ENCODE data around the gene VPS18.

VPS18 gene

DNA sequence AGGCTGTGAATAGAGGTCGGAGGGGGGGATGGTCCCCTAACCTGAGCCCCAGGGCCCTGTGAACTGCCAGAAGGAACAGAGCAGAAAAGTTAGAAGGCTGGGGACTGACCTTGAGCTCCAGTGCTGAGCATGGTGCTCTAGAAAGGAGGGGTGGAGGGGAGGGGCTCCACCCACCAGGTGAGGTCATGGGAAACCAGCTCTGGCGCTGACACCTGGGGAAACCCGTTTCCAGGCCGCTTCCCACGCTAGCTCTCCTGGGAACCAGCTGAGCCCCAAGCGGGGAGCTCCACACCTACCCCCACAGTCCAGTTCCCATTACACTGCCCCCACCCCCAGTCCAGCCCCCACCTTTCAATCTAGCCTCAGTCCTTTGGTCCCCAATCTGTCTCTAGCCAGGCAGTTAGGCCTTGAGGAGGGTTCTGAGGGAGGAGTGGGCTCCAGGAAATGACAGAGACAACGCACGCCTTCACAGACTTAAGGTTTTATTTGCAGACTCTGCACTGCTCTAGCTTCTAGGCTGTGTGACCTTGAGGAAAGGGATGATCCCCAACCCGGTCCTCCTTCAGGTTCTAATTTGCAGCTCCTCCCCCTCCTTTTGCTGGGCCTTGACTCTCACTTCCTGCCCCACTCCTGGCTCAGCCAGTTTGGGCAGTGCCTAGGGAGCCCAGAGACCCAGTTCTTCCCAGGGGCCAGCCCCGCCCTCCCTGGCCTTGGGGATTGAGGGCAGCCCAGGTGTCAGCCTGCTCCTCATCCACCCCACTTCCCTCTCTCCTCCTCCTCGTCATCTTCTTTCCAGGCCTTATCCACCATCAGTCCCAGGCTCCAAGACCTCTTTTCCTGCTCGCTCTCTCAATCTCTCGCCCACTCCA, 22.3 kb upstream of the VPS18 start:
- WGBS, 2 experiments (ENCODE audit: insufficient coverage in 2 of 2): 78 to 83% methylated on average over 10 of the region's 13 CpGs
- H3K4me1 ChIP-seq (ENCODE audit: control insufficient read depth, insufficient read depth, low read length, poor library complexity, severe bottlenecking): peaks cover 6% of the 10 kb centered on the region
- no peak overlapping the region for H3K4me3 ChIP-seq (ENCODE audit: extremely low read depth, insufficient read depth, low read length, poor library complexity, severe bottlenecking)
- H3K36me3 ChIP-seq (ENCODE audit: control insufficient read depth, insufficient read depth, low read length): no peaks in the 10 kb centered on the region
- H3K9me3 ChIP-seq (ENCODE audit: control insufficient read depth, low read length): no peaks in the 10 kb centered on the region
- H3K27ac ChIP-seq (ENCODE audit: low read depth, low read length, severe bottlenecking): no peak overlapping the region

DNA sequence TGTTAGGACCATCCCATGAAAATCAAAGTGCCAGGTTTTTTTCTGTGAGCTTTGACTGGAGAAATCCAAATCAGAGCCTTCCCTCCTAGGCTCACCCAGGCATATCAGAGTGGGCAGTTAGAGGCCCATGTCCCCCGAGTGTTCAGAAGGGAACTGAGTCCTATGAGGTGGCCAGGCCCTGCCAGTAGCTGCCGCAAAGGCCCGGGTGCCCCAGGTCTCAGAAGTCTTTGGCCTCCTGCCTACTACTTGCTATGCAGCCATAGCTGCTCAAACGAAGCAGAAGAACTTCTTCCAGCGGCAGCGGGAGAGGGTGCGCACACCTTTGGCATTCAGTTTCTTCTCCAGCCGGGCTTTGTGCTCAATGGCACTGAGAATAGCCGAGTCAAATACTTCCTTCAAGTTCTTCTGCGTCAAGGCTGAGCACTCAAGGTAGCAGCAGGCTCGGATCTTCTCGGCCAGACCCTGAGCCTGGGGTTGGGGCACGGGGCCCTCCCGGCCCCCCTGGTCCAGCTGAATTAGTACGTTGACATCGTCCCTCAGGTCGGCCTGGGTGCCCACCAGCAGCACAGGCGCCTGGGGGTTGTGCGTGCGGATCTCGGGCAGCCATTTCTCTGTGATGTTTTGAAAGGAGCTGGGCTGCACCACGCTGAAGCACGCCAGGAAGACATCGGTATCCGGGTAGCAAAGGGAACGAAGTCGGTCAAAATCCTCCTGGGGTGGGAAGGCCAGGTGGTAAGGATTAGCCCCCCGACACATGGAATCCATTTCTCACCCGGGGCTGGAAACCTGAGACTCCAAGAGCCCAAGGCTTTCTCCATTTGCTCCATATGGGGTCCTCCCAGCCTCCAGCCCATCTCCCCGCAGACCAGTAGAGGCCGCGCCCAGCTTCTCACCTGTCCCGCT, 21.2 kb upstream of the VPS18 start:
- WGBS, 2 experiments (ENCODE audit: insufficient coverage in 2 of 2): 71 to 80% methylated on average over 32 of the region's 33 CpGs
- Histone ChIP-seq H3K27ac (ENCODE audit: low read depth, low read length, severe bottlenecking) (no peak overlapping the region), H3K9me3 (ENCODE audit: control insufficient read depth, low read length) (no peaks in the 10 kb centered on the region), H3K4me1 (ENCODE audit: control insufficient read depth, insufficient read depth, low read length, poor library complexity, severe bottlenecking) (peaks cover 6% of the 10 kb centered on the region), H3K4me3 (ENCODE audit: extremely low read depth, insufficient read depth, low read length, poor library complexity, severe bottlenecking) (peak overlapping the region; percentile 50), H3K36me3 (ENCODE audit: control insufficient read depth, insufficient read depth, low read length) (no peaks in the 10 kb centered on the region)

DNA sequence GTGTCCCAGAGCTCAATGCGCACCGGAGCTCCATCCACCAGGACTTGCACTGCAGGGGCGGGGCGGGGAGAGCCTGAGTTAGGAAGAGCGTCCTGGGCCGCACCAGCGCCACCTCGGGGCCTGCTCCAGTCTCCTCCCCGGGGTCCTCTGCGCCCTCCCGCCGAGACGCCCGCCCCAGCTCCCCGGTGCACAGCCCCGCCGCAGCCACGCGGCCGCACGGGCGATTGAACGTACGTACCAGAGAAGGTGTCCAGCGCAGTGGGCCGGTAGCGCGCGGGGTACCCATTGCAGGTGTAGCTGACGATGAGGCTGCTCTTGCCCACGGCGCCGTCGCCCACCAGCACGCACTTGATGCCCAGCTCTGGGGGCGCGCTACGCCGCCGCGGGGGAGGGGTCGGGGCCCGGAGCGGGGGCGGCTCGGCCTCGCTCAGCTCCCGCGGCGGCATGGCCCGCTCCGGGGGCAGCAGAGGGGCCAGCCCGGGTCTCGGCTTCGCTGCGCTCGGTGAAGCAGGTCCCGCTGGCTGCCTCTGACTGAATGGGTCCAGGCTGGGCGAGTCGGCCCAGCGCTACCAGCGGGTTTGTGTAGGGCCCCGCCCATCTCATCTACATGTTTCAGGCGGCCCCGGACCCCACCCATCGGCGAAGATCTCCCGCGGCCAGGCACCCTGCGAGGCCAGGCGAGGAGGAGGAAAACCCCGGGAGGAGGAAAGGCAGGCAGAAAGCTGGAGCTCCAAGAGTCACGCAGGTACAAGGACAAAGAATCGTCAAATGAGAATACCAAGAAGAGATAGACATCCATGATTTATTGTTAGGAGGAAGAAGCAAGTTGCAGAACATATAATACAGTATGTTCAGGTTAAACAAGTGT, 20.3 kb upstream of the VPS18 start, which contains the start of gene RHOV:
Gene RHOV (minus strand): TSS at position 541 of the 868 bp plus-strand sequence. CDS start 95 bp downstream, at position 446.
- WGBS, 2 experiments (ENCODE audit: insufficient coverage in 2 of 2): 1% methylated on average over 46 to 71 of the region's 74 CpGs

DNA sequence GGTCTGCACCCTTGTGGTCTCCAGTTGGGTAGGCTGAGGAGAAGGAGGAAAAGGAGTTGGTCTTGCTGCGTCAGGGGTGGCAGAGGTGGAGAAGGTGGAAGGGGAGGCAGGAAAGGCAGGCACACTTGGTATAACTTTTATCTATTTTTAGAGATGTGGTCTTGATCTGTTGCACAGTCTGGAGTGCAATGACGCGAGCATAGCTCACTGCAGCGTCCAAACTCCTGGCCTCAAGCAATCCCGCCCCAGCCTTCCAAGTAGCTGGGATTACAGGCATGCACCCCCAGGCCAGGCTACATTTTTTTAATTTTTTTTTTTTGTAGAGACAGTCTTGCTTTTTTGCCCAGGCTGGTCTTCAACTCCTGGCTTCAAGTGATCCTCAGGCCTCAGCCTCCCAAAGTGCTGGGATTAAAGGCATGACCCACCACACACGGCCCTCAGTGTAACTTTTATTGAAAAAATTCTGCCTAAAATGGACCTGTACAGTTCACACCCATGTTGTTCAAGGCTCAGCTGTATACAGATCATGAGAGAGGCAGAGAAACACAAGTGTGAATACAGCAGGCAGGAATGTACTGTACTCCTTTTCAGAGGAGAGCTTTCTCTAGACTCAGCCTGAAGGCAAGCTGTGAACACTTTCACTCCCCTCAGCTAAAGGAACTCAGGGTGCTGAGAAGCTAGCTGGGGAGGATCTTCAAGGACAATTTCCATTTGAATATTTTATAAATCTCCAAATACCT, 18.1 kb upstream of the VPS18 start:
- Histone ChIP-seq H3K9me3 (ENCODE audit: control insufficient read depth, low read length) (no peaks in the 10 kb centered on the region), H3K36me3 (ENCODE audit: control insufficient read depth, insufficient read depth, low read length) (no peaks in the 10 kb centered on the region), H3K4me1 (ENCODE audit: control insufficient read depth, insufficient read depth, low read length, poor library complexity, severe bottlenecking) (peaks cover 10% of the 10 kb centered on the region), H3K4me3 (ENCODE audit: extremely low read depth, insufficient read depth, low read length, poor library complexity, severe bottlenecking) (no peak overlapping the region), H3K27ac (ENCODE audit: low read depth, low read length, severe bottlenecking) (no peak overlapping the region)
- 93 to 97% methylated on average over 6 of the region's 6 CpGs for WGBS, 2 experiments (ENCODE audit: insufficient coverage in 2 of 2)

More for the DNA sequence above, 20.3 kb upstream of the VPS18 start, which contains the start of gene RHOV:
- Histone ChIP-seq H3K9me3 (ENCODE audit: control insufficient read depth, low read length) (no peaks in the 10 kb centered on the region), H3K36me3 (ENCODE audit: control insufficient read depth, insufficient read depth, low read length) (no peaks in the 10 kb centered on the region), H3K4me1 (ENCODE audit: control insufficient read depth, insufficient read depth, low read length, poor library complexity, severe bottlenecking) (peaks cover 10% of the 10 kb centered on the region), H3K27ac (ENCODE audit: low read depth, low read length, severe bottlenecking) (no peak within 1 kb of the TSS), H3K4me3 (ENCODE audit: extremely low read depth, insufficient read depth, low read length, poor library complexity, severe bottlenecking) (peak within 1 kb of the TSS; percentile 50)

DNA sequence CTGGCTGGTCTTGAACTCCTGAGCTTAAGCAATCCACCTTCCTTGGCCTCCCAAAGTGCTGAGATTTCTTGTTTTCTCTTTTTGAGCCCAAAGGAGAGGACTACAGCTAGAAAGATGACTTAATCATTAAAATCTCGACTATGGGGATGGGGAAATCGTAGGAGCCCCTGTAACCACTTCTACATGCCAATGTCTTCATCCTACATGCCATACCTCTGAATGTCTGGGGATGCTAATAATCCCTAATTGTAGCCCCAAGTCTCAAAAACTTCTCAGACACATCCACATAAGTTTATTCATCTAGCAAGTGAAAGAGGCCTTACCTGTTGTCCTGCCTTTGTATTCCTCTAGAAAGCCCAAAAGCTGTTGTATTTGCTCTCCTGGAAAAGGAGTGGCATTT, 16.6 kb upstream of the VPS18 start:
- peaks cover 4% of the 10 kb centered on the region for H3K4me1 ChIP-seq (ENCODE audit: control insufficient read depth, insufficient read depth, low read length, poor library complexity, severe bottlenecking)
- WGBS, 2 experiments (ENCODE audit: insufficient coverage in 2 of 2): no CpG with 5 or more reads among the region's 2 CpGs
- no peaks in the 10 kb centered on the region for H3K36me3 ChIP-seq (ENCODE audit: control insufficient read depth, insufficient read depth, low read length)
- H3K27ac ChIP-seq (ENCODE audit: low read depth, low read length, severe bottlenecking): no peak overlapping the region
- H3K4me3 ChIP-seq (ENCODE audit: extremely low read depth, insufficient read depth, low read length, poor library complexity, severe bottlenecking): no peak overlapping the region
- H3K9me3 ChIP-seq (ENCODE audit: control insufficient read depth, low read length): no peaks in the 10 kb centered on the region

DNA sequence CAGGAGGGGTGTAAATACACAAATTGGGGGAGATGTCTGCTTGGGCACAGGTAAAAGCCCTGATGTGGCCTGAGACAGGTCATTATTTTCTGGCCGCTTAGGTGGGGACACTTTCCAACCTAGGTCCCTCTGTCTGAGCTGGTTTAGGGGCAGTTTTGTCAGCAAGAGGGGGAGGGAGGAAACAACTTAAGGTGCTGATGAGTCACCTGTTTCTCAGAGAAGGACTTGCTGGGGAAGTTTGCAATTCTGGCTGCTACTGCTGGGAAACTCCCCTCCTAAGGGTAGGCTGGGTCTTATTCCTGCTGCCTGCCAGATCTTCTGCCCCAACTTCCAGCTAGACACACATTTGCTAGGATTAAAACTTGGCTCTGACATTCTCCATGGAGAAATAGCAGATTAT, 15.5 kb upstream of the VPS18 start:
- Histone ChIP-seq H3K9me3 (ENCODE audit: control insufficient read depth, low read length) (no peaks in the 10 kb centered on the region), H3K4me1 (ENCODE audit: control insufficient read depth, insufficient read depth, low read length, poor library complexity, severe bottlenecking) (peaks cover 4% of the 10 kb centered on the region), H3K4me3 (ENCODE audit: extremely low read depth, insufficient read depth, low read length, poor library complexity, severe bottlenecking) (no peak overlapping the region), H3K27ac (ENCODE audit: low read depth, low read length, severe bottlenecking) (no peak overlapping the region), H3K36me3 (ENCODE audit: control insufficient read depth, insufficient read depth, low read length) (no peaks in the 10 kb centered on the region)
- 82% methylated on average over 1 of the region's 1 CpG; no CpG with 5 or more reads in 1 of the 2 experiments for WGBS, 2 experiments (ENCODE audit: insufficient coverage in 2 of 2)

DNA sequence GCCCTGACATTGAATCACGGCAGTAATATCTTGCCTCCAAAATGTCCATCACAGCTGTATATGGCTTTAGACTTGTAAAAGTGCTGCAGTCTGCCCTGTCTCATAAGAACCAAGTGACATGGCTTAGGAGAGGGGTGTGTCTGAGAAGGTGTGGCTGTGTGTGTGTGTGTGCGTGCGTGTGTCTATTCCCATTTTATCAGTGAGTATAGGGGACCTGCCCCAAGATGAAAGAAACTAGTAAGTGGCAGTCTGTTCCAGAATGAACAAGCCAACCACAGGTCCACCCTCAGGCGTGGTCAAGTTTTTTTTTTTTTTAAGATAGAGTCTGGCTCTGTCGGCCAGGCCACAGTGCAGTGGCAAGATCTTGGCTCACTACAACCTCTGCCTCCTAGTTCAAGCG, 14.6 kb upstream of the VPS18 start:
- H3K4me1 ChIP-seq (ENCODE audit: control insufficient read depth, insufficient read depth, low read length, poor library complexity, severe bottlenecking): peaks cover 4% of the 10 kb centered on the region
- no peak overlapping the region for H3K4me3 ChIP-seq (ENCODE audit: extremely low read depth, insufficient read depth, low read length, poor library complexity, severe bottlenecking)
- no peaks in the 10 kb centered on the region for H3K9me3 ChIP-seq (ENCODE audit: control insufficient read depth, low read length)
- WGBS, 2 experiments (ENCODE audit: insufficient coverage in 2 of 2): 90% methylated on average over 2 to 6 of the region's 6 CpGs
- no peak overlapping the region for H3K27ac ChIP-seq (ENCODE audit: low read depth, low read length, severe bottlenecking)
- H3K36me3 ChIP-seq (ENCODE audit: control insufficient read depth, insufficient read depth, low read length): no peaks in the 10 kb centered on the region

DNA sequence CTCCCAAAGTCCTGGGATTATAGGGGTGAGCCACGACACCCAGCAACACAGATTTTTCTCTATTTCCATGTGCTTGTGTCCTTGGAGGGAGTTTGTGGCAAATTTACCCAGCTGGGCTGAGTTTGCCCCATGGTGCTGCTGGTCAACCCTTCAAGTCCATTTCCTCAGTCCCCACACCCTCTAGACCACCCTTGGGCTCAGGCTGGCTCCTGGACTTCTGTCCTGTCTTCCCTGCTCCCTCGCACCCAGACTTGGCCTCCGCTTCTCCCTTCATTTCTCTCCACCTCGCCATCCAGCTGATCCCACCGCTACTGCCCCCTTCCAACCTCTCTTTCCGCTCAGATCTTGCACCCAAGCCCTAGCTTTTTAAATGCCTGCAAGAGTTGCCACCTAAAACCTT, 12.9 kb upstream of the VPS18 start:
- peaks cover 4% of the 10 kb centered on the region for H3K4me1 ChIP-seq (ENCODE audit: control insufficient read depth, insufficient read depth, low read length, poor library complexity, severe bottlenecking)
- 95 to 98% methylated on average over 5 to 6 of the region's 6 CpGs for WGBS, 2 experiments (ENCODE audit: insufficient coverage in 2 of 2)
- H3K9me3 ChIP-seq (ENCODE audit: control insufficient read depth, low read length): no peaks in the 10 kb centered on the region
- H3K4me3 ChIP-seq (ENCODE audit: extremely low read depth, insufficient read depth, low read length, poor library complexity, severe bottlenecking): no peak overlapping the region
- H3K36me3 ChIP-seq (ENCODE audit: control insufficient read depth, insufficient read depth, low read length): no peaks in the 10 kb centered on the region
- H3K27ac ChIP-seq (ENCODE audit: low read depth, low read length, severe bottlenecking): no peak overlapping the region

DNA sequence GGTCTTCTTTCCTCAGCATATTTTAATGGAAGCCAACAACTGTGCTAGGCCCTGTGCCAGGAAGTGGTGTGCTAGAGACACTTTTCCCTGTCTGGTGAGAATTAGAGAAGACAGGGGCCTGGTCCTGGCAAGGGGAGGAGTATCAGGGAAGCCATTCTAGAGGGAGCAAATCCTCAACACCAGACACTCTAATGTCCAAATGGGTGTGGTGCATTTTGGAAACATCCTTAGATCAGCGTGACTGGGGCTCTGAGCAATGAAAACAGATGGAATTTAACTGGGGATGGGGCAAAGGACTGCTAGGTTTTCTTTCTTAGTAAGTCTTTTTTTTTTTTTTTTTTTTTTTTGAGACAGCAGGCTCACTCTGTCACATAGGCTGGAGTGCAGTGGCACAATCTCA, 7.7 kb upstream of the VPS18 start:
- no peaks in the 10 kb centered on the region for H3K4me1 ChIP-seq (ENCODE audit: control insufficient read depth, insufficient read depth, low read length, poor library complexity, severe bottlenecking)
- H3K27ac ChIP-seq (ENCODE audit: low read depth, low read length, severe bottlenecking): no peak overlapping the region
- H3K36me3 ChIP-seq (ENCODE audit: control insufficient read depth, insufficient read depth, low read length): no peaks in the 10 kb centered on the region
- 100% methylated on average over 1 of the region's 1 CpG; no CpG with 5 or more reads in 1 of the 2 experiments for WGBS, 2 experiments (ENCODE audit: insufficient coverage in 2 of 2)
- H3K4me3 ChIP-seq (ENCODE audit: extremely low read depth, insufficient read depth, low read length, poor library complexity, severe bottlenecking): no peak overlapping the region
- no peaks in the 10 kb centered on the region for H3K9me3 ChIP-seq (ENCODE audit: control insufficient read depth, low read length)

All from mesodermal cell (in vitro differentiated cells).